Suprapubic skin (tissue), 4 donors: ENCODE measurements around the gene FMN1. TPM values are rescaled to one million over a fixed set of nuclear protein-coding genes. Genes with fewer than 3 reads are reported as not detected.

ENCODE experiments used
- DNase-seq, 2 donors: peaks; one replicate each; pipeline ENCODE4 v3.0.0-alpha.2; 2019; ENCODE audit warnings: low spot score in 2 of 2
- H3K27ac ChIP-seq: fragments of 200-600 bp; sonication (generic); one replicate; pipeline ENCODE4 v1.5.1; 2019
- H3K27me3 ChIP-seq: fragments of 200-600 bp; sonication (generic); one replicate; pipeline ENCODE4 v1.5.1; 2019
- H3K36me3 ChIP-seq: fragments of 200-600 bp; sonication (generic); one replicate; pipeline ENCODE4 v1.5.1; 2019
- H3K4me1 ChIP-seq: fragments of 200-600 bp; sonication (generic); one replicate; pipeline ENCODE4 v1.5.1; 2019
- H3K4me3 ChIP-seq: fragments of 200-600 bp; sonication (generic); one replicate; pipeline ENCODE4 v1.5.1; 2019; ENCODE audit warnings: mild to moderate bottlenecking
- H3K9me3 ChIP-seq: fragments of 200-600 bp; sonication (generic); one replicate; pipeline ENCODE4 v1.5.1; 2019
- CTCF ChIP-seq, 2 donors: fragments of 200-600 bp in 1 of 2; fragments of 450-650 bp in 1 of 2; sonication (generic) in 1 of 2; IDR thresholded peaks; one replicate each; pipeline ENCODE4 v1.5.1; 2016 to 2019; ENCODE audit warnings: antibody characterized with exemption in 2 of 2, mild to moderate bottlenecking in 1 of 2, moderate library complexity in 1 of 2
- EP300 ChIP-seq: sonication (generic); formaldehyde crosslinking; IDR thresholded peaks from one replicate; pipeline ENCODE4 v1.6.1; 2017; ENCODE audit warnings: antibody characterized with exemption
- POLR2A ChIP-seq, 2 donors: fragments of 450-650 bp; IDR thresholded peaks; one replicate each; pipeline ENCODE4 v1.6.1; 2017; ENCODE audit warnings: antibody characterized with exemption in 2 of 2, mild to moderate bottlenecking in 2 of 2, moderate library complexity in 2 of 2
- POLR2AphosphoS5 ChIP-seq, 3 donors: sonication (generic); formaldehyde crosslinking; IDR thresholded peaks; one replicate each; pipeline ENCODE4 v1.6.1; 2017; ENCODE audit warnings: antibody characterized with exemption in 3 of 3
- WGBS: methylation state at CpG from one replicate; pipeline ENCODE4 v1.1.5; 2018; 5-methylcytosine and 5-hydroxymethylcytosine counted together
- total RNA-seq, 4 donors: library from RNA; depleted of rRNA; stranded (reverse); fragments of >200 nt; gene quantifications; one replicate each; pipeline ENCODE4 v1.1.0, GENCODE V29; 2016

FMN1 gene
- total RNA-seq, 4 donors from 2014 or later = 19.8 to 47.3 (median 33.1) TPM

DNA sequence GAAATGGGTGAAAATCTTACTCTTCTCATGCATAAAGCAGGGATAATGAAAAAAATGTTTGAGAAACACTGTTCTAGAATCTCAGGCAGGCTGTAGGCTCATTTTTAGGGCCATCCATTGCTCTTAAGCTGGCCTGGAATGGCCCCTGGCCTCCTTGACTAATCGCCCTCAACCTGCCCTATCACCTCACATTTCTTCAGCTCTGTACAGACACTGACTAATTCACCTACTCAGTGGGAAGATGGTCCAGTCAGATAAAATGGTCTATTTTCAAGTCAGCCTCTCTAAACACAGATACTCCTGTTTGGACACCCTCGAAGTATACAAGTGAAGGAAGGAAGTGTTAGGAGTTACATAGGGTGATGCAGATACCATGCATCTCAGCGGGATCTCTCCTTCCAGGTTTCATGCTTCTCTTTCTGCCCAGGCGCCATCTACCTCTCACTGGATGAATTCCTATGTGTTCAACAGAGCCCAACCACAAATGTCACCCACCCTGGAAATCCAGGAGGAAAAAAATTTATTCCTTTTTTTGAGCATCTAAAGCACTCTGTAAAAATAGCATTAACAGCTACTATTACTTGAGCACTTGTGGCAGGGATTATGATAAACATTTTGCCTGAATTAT is 12.1 kb downstream of the FMN1 start:
- no peak for DNase-seq
- no peaks in the 10 kb centered on the region for H3K4me1 ChIP-seq
- WGBS = 91% methylated on average over 4 of the region's 4 CpGs
- H3K27ac ChIP-seq = no peak overlapping the region
- TF ChIP-seq POLR2A (IDR thresholded peaks at IDR 0.05) (no peak), EP300 (no peak), CTCF (IDR thresholded peaks at IDR 0.05) (no peak), POLR2AphosphoS5 (IDR thresholded peaks at IDR 0.05) (no peak)
- no peak overlapping the region for H3K4me3 ChIP-seq
- no peaks in the 10 kb centered on the region for H3K27me3 ChIP-seq
- no peaks in the 10 kb centered on the region for H3K9me3 ChIP-seq
- no peaks in the 10 kb centered on the region for H3K36me3 ChIP-seq

GRCh38 chr15:33179874-33180273 is 14.6 kb downstream of the FMN1 start:
- TF ChIP-seq POLR2AphosphoS5 (IDR thresholded peaks at IDR 0.05) = no peak
- Histone ChIP-seq H3K27me3 (no peaks in the 10 kb centered on the region), H3K36me3 (no peaks in the 10 kb centered on the region)

GRCh38 chr15:33171202-33171601 is 23.3 kb downstream of the FMN1 start:
- TF ChIP-seq EP300 (no peak), POLR2AphosphoS5 (IDR thresholded peaks at IDR 0.05) (no peak), POLR2A (IDR thresholded peaks at IDR 0.05) (no peak), CTCF (IDR thresholded peaks at IDR 0.05) (no peak)

More at GRCh38 chr15:33179874-33180273, 14.6 kb downstream of the FMN1 start:
- no peak overlapping the region for H3K4me3 ChIP-seq
- no peak for DNase-seq
- no peak overlapping the region for H3K27ac ChIP-seq
- H3K9me3 ChIP-seq = no peaks in the 10 kb centered on the region
- 95% methylated on average over 5 of the region's 5 CpGs for WGBS
- no peaks in the 10 kb centered on the region for H3K4me1 ChIP-seq

GRCh38 chr15:33169625-33170024 is 24.9 kb downstream of the FMN1 start:
- Histone ChIP-seq H3K4me1 (no peaks in the 10 kb centered on the region), H3K36me3 (no peaks in the 10 kb centered on the region), H3K4me3 (no peak overlapping the region), H3K27ac (no peak overlapping the region), H3K27me3 (no peaks in the 10 kb centered on the region), H3K9me3 (no peaks in the 10 kb centered on the region)
- no peak for TF ChIP-seq EP300
- no peak for TF ChIP-seq CTCF (IDR thresholded peaks at IDR 0.05)
- TF ChIP-seq POLR2A (IDR thresholded peaks at IDR 0.05) = no peak
- TF ChIP-seq POLR2AphosphoS5 (IDR thresholded peaks at IDR 0.05) = no peak
- DNase-seq = no peak
- WGBS = 70% methylated on average over 3 of the region's 3 CpGs

More at GRCh38 chr15:33171202-33171601, 23.3 kb downstream of the FMN1 start:
- WGBS = 72% methylated on average over 2 of the region's 2 CpGs
- Histone ChIP-seq H3K36me3 (no peaks in the 10 kb centered on the region), H3K27ac (no peak overlapping the region), H3K9me3 (no peaks in the 10 kb centered on the region), H3K4me3 (no peak overlapping the region), H3K27me3 (no peaks in the 10 kb centered on the region), H3K4me1 (no peaks in the 10 kb centered on the region)
- DNase-seq = no peak

GRCh38 chr15:33168444-33168843 is 26.1 kb downstream of the FMN1 start:
- DNase-seq = no peak
- Histone ChIP-seq H3K27me3 (no peaks in the 10 kb centered on the region), H3K27ac (no peak overlapping the region), H3K9me3 (no peaks in the 10 kb centered on the region), H3K36me3 (no peaks in the 10 kb centered on the region), H3K4me3 (no peak overlapping the region), H3K4me1 (no peaks in the 10 kb centered on the region)
- no peak for TF ChIP-seq POLR2AphosphoS5 (IDR thresholded peaks at IDR 0.05)
- no peak for TF ChIP-seq CTCF (IDR thresholded peaks at IDR 0.05)
- no peak for TF ChIP-seq POLR2A (IDR thresholded peaks at IDR 0.05)
- TF ChIP-seq EP300 = no peak
- 75% methylated on average over 2 of the region's 2 CpGs for WGBS

- Histone ChIP-seq H3K9me3 (no peaks in the 10 kb centered on the region), H3K36me3 (no peaks in the 10 kb centered on the region), H3K4me3 (no peak overlapping the region), H3K4me1 (peaks cover 2% of the 10 kb centered on the region), H3K27me3 (no peaks in the 10 kb centered on the region), H3K27ac (no peak overlapping the region)
- TF ChIP-seq POLR2A (IDR thresholded peaks at IDR 0.05) (no peak), EP300 (no peak), CTCF (IDR thresholded peaks at IDR 0.05) (no peak), POLR2AphosphoS5 (IDR thresholded peaks at IDR 0.05) (no peak)
- DNase-seq = no peak
- 86% methylated on average over 3 of the region's 3 CpGs for WGBS
These were observed 30.7 kb downstream of the FMN1 start for GRCh38 chr15:33163816-33164215.
